ENCODE results near the gene LRIT1.
"Not testable (repeated sequence)": the region's sequence is repeated elsewhere in the genome, so short reads cannot be mapped to it uniquely, and the experiment has no call there.

Gene LRIT1, protein sequence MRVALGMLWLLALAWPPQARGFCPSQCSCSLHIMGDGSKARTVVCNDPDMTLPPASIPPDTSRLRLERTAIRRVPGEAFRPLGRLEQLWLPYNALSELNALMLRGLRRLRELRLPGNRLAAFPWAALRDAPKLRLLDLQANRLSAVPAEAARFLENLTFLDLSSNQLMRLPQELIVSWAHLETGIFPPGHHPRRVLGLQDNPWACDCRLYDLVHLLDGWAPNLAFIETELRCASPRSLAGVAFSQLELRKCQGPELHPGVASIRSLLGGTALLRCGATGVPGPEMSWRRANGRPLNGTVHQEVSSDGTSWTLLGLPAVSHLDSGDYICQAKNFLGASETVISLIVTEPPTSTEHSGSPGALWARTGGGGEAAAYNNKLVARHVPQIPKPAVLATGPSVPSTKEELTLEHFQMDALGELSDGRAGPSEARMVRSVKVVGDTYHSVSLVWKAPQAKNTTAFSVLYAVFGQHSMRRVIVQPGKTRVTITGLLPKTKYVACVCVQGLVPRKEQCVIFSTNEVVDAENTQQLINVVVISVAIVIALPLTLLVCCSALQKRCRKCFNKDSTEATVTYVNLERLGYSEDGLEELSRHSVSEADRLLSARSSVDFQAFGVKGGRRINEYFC
- total RNA-seq: 0 reads per million in 9 experiments

DNA sequence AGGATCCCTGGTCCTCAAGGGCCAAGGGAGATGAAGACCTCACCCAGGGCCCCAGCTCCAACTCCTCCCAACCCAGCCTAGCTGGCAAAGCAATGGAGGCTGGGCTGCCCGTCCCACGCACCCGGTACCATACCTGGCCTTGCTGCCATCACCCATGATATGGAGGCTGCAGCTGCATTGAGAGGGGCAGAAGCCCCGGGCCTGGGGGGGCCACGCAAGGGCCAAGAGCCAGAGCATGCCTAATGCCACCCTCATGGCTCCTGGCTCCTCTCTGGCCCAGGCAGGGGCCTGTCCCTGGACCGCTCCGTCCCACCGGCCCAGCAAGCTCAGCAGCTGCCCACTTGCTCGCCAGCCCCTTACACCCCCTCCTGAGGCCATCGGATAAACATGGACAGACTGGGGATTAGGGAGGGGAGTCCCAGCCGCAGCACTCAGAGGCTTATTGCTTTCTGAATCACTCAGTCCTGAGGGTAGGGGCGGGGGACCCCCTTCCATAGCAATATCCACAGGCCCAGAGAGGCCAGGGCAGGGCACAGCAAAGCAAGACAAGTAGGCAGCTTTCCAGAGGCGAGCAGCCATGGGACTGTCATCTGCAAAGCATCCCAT, at the start of gene LRIT1:
Gene LRIT1, minus strand, starts transcription at position 362 of the 606 bp plus-strand sequence. Its CDS starts 107 bp downstream, at position 255.
- Mint-ChIP-seq H3K27ac (no peak within 1 kb of the TSS), H3K4me3 (no peak within 1 kb of the TSS), H3K4me1 (ENCODE audit: low read depth in 2 of 2) (peaks cover 0 to 3% of the 10 kb centered on the region in 2 donors), H3K9me3 (no peaks in the 10 kb centered on the region), H3K36me3 (ENCODE audit: insufficient read depth) (peaks cover 2% of the 10 kb centered on the region), H3K27me3 (peaks cover 23 to 55% of the 10 kb centered on the region in 2 donors)
- DNase-seq (no peak), ATAC-seq (replicated peaks) (no peak)

DNA sequence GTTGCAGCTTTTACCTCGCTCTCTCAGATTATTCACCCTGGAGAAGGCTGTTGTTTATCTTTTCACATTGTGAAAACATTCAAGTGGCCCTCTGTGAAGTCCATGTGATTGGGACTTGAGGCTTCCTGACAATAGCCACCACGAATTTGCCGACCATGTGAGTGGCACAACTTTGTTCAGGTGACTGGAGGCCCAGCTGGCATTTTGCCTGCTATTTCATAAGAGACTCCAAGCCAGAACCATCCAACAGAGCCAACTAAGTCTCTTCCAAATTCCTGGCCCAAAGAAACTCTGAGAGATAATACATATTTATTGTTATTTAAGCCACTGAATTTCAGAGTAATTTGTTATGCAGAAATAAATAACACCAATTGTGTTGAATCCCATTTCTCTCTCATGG, 48.9 kb upstream of the LRIT1 start:
- Mint-ChIP-seq H3K9me3 (no peaks in the 10 kb centered on the region), H3K36me3 (ENCODE audit: insufficient read depth) (no peaks in the 10 kb centered on the region), H3K27ac (no peak overlapping the region), H3K4me1 (ENCODE audit: low read depth in 2 of 2) (no peaks in the 10 kb centered on the region), H3K27me3 (peaks cover 8 to 13% of the 10 kb centered on the region in 2 donors), H3K4me3 (no peak overlapping the region)
- ATAC-seq (replicated peaks) (no peak), DNase-seq (no peak)

DNA sequence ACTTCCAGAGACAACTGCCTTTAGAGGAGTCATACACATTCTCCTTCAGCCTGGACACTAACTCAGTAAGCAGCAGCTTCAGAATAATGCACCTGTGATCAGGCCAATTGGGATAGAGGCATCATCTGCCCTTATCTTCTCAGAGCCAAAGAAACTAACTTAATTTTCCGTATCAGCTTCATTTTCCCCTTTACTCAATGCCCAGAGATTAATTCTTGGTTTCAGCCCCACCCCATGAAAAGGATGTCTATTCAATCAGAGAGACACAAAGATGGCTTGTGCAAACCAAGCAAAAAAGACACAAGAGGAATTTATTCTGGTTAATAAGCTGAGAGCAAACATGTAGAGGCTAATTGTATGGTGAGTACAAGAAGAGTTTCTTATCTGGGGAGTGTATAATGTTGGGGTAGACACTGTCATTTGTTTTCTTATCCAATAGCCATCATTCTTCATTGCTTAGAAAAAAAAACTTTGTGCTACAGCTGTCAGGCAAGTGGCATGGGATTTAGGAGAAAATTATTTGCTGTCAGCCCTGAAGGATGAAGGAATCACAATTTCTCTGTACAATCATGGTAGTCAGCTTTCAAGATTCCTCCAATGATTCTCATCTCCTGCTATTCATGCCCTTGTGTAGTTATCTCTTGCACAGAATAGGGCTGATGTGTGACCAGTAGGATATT, 48.3 kb upstream of the LRIT1 start:
- H3K4me1 Mint-ChIP-seq (ENCODE audit: low read depth in 2 of 2): no peaks in the 10 kb centered on the region
- no peak overlapping the region for H3K27ac Mint-ChIP-seq
- no peak for ATAC-seq (replicated peaks)
- no peaks in the 10 kb centered on the region for H3K9me3 Mint-ChIP-seq
- no peak overlapping the region for H3K4me3 Mint-ChIP-seq
- DNase-seq: no peak
- H3K27me3 Mint-ChIP-seq: peaks cover 8 to 13% of the 10 kb centered on the region in 2 donors
- no peaks in the 10 kb centered on the region for H3K36me3 Mint-ChIP-seq (ENCODE audit: insufficient read depth)

DNA sequence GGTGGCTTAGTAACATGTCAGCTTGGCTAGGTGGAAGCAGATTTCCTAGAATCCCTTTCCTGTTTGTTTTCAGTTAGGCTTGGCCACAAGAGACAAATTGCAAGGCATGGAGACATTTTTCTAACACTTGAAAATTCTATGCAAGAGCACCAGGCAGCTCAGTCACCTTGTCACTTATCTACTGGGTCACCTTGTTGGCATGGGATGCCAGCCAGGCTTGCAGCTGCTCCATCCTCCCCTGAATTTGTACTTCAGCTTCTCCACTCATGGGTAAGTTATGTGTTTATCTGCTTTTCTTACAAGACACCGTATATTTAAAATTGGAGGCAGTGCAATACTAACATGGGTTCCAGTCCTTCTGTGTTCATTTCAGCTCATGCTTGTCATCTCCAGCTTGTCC, 46.8 kb upstream of the LRIT1 start:
- ATAC-seq (replicated peaks) (no peak), DNase-seq (no peak)
- H3K36me3 Mint-ChIP-seq (ENCODE audit: insufficient read depth): no peaks in the 10 kb centered on the region
- no peak overlapping the region for H3K27ac Mint-ChIP-seq
- H3K9me3 Mint-ChIP-seq: no peaks in the 10 kb centered on the region
- H3K27me3 Mint-ChIP-seq: peaks cover 8 to 13% of the 10 kb centered on the region in 2 donors
- no peak overlapping the region for H3K4me3 Mint-ChIP-seq
- no peaks in the 10 kb centered on the region for H3K4me1 Mint-ChIP-seq (ENCODE audit: low read depth in 2 of 2)

DNA sequence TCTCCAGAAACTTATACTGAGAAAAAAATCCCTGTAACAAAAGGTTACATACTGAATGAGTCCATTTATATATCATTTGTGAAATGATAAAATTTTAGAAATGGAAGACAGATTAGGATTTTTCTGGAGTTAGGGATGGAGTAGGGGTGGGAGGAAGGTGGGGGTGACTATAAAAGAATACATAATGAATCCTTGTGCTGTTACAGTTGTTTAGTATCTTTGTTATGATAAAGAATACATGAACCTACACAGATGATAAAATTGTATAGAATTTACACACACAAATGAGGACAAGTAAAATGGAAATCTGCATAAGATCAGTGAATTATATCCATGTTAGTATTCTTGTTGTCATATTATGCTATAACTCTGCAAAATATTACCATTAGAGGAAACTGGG, 45.3 kb upstream of the LRIT1 start:
- Mint-ChIP-seq H3K4me3 (no peak overlapping the region), H3K27ac (no peak overlapping the region), H3K36me3 (ENCODE audit: insufficient read depth) (no peaks in the 10 kb centered on the region), H3K9me3 (no peaks in the 10 kb centered on the region), H3K27me3 (peaks cover 8 to 13% of the 10 kb centered on the region in 2 donors), H3K4me1 (ENCODE audit: low read depth in 2 of 2) (no peaks in the 10 kb centered on the region)
- ATAC-seq (replicated peaks) (no peak), DNase-seq (no peak)

DNA sequence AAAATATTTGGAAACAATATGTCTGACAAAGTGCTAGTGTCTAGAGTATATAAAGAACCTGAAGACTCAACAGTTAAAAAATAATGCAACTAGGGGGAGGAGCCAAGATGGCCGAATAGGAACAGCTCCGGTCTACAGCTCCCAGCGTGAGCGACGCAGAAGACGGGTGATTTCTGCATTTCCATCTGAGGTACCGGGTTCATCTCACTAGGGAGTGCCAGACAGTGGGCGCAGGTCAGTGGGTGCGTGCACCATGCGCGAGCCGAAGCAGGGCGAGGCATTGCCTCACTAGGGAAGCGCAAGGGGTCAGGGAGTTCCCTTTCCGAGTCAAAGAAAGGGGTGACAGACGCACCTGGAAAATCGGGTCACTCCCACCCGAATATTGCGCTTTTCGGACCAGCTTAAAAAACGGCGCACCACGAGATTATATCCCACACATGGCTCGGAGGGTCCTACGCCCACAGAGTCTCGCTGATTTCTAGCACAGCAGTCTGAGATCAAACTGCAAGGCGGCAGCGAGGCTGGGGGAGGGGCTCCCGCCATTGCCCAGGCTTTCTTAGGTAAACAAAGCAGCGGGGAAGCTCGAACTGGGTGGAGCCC, 38.6 kb upstream of the LRIT1 start:
- not testable (repeated sequence) for H3K9me3 Mint-ChIP-seq; H3K27ac Mint-ChIP-seq; DNase-seq; H3K4me1 Mint-ChIP-seq (ENCODE audit: low read depth in 2 of 2); H3K36me3 Mint-ChIP-seq (ENCODE audit: insufficient read depth)
- Mint-ChIP-seq H3K4me3 (peak overlapping the region; percentile 31 to 41), H3K27me3 (peaks cover 0 to 40% of the 10 kb centered on the region in 2 donors)
- peak; percentile 42 for ATAC-seq (replicated peaks)

DNA sequence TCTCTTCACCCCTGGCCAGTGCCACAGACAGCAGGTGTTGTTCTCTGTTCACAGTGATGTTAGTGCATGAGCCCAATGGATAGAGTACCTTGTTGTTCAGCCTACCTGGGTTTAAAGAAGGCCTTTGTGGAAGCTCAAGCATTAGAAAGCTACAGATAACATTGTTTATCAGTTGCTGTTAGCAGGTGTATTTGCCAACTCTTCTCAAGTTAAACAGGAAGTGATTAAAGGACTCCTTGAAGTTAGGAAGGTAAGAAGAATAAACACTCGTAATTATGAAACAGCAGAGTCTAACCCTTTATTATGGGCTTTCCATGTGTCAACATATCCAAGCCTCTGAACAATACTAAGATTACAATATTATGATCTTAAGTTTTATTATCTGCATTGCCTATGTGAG, 29.4 kb upstream of the LRIT1 start:
- H3K9me3 Mint-ChIP-seq: no peaks in the 10 kb centered on the region
- H3K36me3 Mint-ChIP-seq (ENCODE audit: insufficient read depth): no peaks in the 10 kb centered on the region
- H3K4me3 Mint-ChIP-seq: no peak overlapping the region
- peaks cover 5 to 6% of the 10 kb centered on the region in 2 donors for H3K4me1 Mint-ChIP-seq (ENCODE audit: low read depth in 2 of 2)
- H3K27ac Mint-ChIP-seq: no peak overlapping the region
- DNase-seq (no peak), ATAC-seq (replicated peaks) (no peak)
- peaks cover 6 to 12% of the 10 kb centered on the region in 2 donors for H3K27me3 Mint-ChIP-seq

DNA sequence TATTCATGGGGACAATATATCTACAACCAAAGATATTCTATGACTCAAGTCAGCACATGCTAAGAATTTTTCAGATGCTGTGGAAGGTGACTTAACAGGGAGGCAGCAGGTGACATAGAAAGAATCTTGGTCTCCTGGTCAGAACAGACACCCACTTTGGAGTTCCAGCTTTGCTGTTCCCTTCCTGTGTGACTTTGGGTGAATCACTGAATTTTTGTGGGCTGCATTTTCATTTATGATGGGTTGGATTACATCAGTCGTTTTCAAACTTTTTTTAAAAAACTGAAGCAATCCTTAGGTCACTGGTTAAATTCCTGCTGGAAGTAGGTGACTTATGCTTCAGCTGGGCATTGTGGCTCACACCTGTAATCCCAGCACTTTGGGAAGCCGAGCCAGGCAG, 28.4 kb upstream of the LRIT1 start:
- Mint-ChIP-seq H3K36me3 (ENCODE audit: insufficient read depth) (no peaks in the 10 kb centered on the region), H3K4me1 (ENCODE audit: low read depth in 2 of 2) (peaks cover 5 to 6% of the 10 kb centered on the region in 2 donors), H3K4me3 (no peak overlapping the region), H3K27ac (no peak overlapping the region), H3K27me3 (peaks cover 7 to 22% of the 10 kb centered on the region in 2 donors), H3K9me3 (no peaks in the 10 kb centered on the region)
- DNase-seq: no peak
- no peak for ATAC-seq (replicated peaks)

DNA sequence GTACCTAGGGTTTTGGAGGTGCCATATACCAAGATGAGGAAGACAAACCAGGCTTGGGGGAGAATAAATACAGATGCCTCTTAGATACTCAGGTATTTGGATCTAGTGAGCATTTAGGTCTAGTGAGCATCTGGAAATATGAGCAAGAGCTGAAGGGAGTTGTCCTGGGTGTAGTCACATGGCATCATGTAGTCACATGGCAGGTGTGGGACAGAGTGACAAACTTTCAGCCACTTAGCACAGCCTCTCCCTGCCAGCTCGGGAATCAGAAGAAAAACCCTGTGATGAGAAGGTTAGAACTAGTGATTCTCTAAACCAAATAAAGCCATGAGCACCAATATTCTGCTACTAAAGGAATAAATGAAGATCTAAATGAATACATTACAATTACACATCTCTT, 27.8 kb upstream of the LRIT1 start:
- H3K4me1 Mint-ChIP-seq (ENCODE audit: low read depth in 2 of 2): peaks cover 9 to 10% of the 10 kb centered on the region in 2 donors
- H3K36me3 Mint-ChIP-seq (ENCODE audit: insufficient read depth): no peaks in the 10 kb centered on the region
- H3K27ac Mint-ChIP-seq: no peak overlapping the region
- no peak for ATAC-seq (replicated peaks)
- H3K9me3 Mint-ChIP-seq: no peaks in the 10 kb centered on the region
- peaks cover 12 to 28% of the 10 kb centered on the region in 2 donors for H3K27me3 Mint-ChIP-seq
- DNase-seq: no peak
- H3K4me3 Mint-ChIP-seq: no peak overlapping the region

DNA sequence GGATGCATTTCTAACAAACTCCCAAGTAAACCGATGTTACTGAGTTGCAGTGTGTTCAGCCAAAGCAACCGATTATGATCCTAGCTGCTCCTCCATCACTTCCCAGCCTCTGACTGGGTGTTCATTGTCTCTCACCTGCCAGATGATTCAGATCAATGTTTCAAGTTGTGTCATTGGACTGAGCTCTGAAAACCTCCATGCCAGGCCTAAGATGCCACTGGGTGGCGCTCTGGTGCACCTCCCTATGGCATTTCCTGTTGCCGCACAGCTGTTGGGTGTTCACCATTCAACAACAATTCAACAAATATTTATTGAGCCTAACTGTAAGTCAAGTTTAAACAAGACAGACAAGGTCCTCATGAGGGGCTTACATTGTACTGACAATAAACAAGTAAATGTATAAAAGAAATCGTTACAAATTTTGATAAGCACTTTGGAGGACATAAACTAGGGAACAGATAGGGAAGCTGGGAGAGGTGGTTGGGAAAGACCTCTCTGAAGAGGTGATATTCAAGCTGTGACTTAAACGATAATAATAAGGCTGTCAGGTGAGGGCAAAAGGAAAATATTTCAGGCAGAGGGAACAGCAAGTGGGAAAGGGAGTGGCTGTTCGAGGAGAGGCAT, 26.3 kb upstream of the LRIT1 start:
- DNase-seq: peak; percentile 65 to 72 (median 68)
- Mint-ChIP-seq H3K4me3 (no peak overlapping the region), H3K27ac (peak overlapping the region in 1 of 2 donors; percentile 6), H3K4me1 (ENCODE audit: low read depth in 2 of 2) (peaks cover 9 to 10% of the 10 kb centered on the region in 2 donors), H3K9me3 (no peaks in the 10 kb centered on the region), H3K27me3 (peaks cover 24 to 42% of the 10 kb centered on the region in 2 donors), H3K36me3 (ENCODE audit: insufficient read depth) (peaks cover 3% of the 10 kb centered on the region)
- ATAC-seq (replicated peaks): peak; percentile 75

DNA sequence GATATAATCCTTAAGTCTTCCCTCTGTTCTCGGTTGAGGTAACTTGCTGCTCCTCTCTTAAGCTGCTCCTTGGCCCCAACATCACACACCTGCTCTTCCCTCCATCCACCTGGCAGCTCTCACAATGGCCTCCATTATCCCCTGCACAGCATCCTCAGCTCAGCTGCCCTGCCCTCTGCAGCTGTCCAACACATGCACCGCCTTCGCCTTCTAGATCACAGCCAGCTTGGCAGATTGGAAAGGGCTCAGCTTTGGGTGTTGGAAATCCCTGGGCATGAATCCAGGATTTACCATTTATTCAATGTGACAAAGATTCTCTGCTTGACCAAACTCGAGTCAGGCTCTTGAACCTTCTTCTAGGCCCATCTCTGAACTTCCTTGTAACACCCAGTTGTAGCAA, 24.1 kb upstream of the LRIT1 start:
- no peak for ATAC-seq (replicated peaks)
- Mint-ChIP-seq H3K36me3 (ENCODE audit: insufficient read depth) (peaks cover 3% of the 10 kb centered on the region), H3K27ac (no peak overlapping the region), H3K27me3 (peaks cover 29 to 59% of the 10 kb centered on the region in 2 donors), H3K4me1 (ENCODE audit: low read depth in 2 of 2) (peaks cover 9 to 10% of the 10 kb centered on the region in 2 donors), H3K9me3 (no peaks in the 10 kb centered on the region), H3K4me3 (no peak overlapping the region)
- DNase-seq: no peak

DNA sequence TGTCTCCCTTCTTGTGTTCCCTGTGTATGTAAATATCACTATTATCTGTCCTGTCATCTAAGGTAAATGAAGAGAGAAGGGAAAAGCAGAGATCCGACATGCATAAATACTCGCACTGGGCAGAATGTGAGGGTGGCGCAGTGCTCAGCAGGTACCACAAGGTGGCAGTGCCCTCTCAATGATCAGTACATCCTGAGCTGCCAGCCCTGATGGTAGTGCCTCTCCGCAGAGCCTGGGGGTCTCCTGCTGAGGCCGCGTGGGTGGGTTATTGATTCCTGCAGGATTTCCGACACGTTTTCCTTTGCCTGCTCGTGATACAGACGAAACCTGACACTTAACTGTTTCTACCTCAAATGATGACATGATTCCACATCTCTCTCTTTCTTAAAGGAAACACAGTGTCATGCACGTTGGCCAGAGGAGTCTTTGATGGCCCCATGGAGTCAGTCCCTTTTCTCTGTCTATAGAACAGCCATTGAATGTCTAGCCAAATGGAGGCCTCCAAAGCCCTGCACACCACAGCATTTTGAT, 23.3 kb upstream of the LRIT1 start:
- H3K36me3 Mint-ChIP-seq (ENCODE audit: insufficient read depth): peaks cover 3% of the 10 kb centered on the region

More for the DNA sequence above, 23.3 kb upstream of the LRIT1 start:
- no peak overlapping the region for H3K4me3 Mint-ChIP-seq
- H3K27me3 Mint-ChIP-seq: peaks cover 29 to 66% of the 10 kb centered on the region in 2 donors
- peaks cover 9 to 10% of the 10 kb centered on the region in 2 donors for H3K4me1 Mint-ChIP-seq (ENCODE audit: low read depth in 2 of 2)
- DNase-seq: peak; percentile 64 to 77 (median 64)
- peak; percentile 93 for ATAC-seq (replicated peaks)
- H3K9me3 Mint-ChIP-seq: no peaks in the 10 kb centered on the region
- H3K27ac Mint-ChIP-seq: no peak overlapping the region

All from effector memory CD8-positive, alpha-beta T cell (primary cell).